ENCODE results near the gene ZFYVE9. TPM values are rescaled to one million over a fixed set of nuclear protein-coding genes. Genes with fewer than 3 reads are reported as not detected.
"Not testable (repeated sequence)": the region's sequence is repeated elsewhere in the genome, so short reads cannot be mapped to it uniquely, and the experiment has no call there.

The ZFYVE9 gene
- total RNA-seq: 35.8 TPM

GRCh38 chr1:52141513-52142219 lies at the start of gene ZFYVE9:
TSS of gene ZFYVE9 (plus strand) at chr1:52142089. CDS start at chr1:52233207, 91,118 bp downstream.
- intact Hi-C loops (cut with DNase I): no loop called here
- DNase-seq (ENCODE audit: low spot score): peak; percentile 85
- peak; percentile 93 for ATAC-seq

GRCh38 chr1:52094300-52094699 lies 47.6 kb upstream of the ZFYVE9 start:
- DNase-seq (ENCODE audit: low spot score); intact Hi-C loops (cut with DNase I); ATAC-seq: not testable (repeated sequence)

- intact Hi-C loops (cut with DNase I): no loop called here
- DNase-seq (ENCODE audit: low spot score) (no peak), ATAC-seq (no peak)
Measured at GRCh38 chr1:52096216-52096615, 45.7 kb upstream of the ZFYVE9 start.

GRCh38 chr1:52098139-52098871 lies 43.6 kb upstream of the ZFYVE9 start:
- no peak for DNase-seq (ENCODE audit: low spot score)
- no peak for ATAC-seq
- intact Hi-C loops (cut with DNase I): no loop called here

- DNase-seq (ENCODE audit: low spot score): no peak
- no peak for ATAC-seq
- intact Hi-C loops (cut with DNase I): no loop called here
Measured at GRCh38 chr1:52102336-52103013, 39.4 kb upstream of the ZFYVE9 start.

- intact Hi-C loops (cut with DNase I): no loop called here
- ATAC-seq: no peak
- DNase-seq (ENCODE audit: low spot score): no peak
Measured at GRCh38 chr1:52111492-52111891, 30.4 kb upstream of the ZFYVE9 start.

GRCh38 chr1:52112489-52112888 lies 29.4 kb upstream of the ZFYVE9 start:
- no peak for DNase-seq (ENCODE audit: low spot score)
- intact Hi-C loops (cut with DNase I): no loop called here
- no peak for ATAC-seq

GRCh38 chr1:52119301-52120079 lies 22.4 kb upstream of the ZFYVE9 start:
- DNase-seq (ENCODE audit: low spot score): no peak
- intact Hi-C loops (cut with DNase I): no loop called here
- no peak for ATAC-seq

- DNase-seq (ENCODE audit: low spot score): no peak
- ATAC-seq: no peak
- intact Hi-C loops (cut with DNase I): no loop called here
Measured at GRCh38 chr1:52122384-52122783, 19.5 kb upstream of the ZFYVE9 start.

GRCh38 chr1:52123622-52124021 lies 18.3 kb upstream of the ZFYVE9 start:
- DNase-seq (ENCODE audit: low spot score) (no peak), ATAC-seq (no peak)
- intact Hi-C loops (cut with DNase I): no loop called here

GRCh38 chr1:52125736-52126359 lies 16.0 kb upstream of the ZFYVE9 start:
- ATAC-seq (no peak), DNase-seq (ENCODE audit: low spot score) (no peak)
- intact Hi-C loops (cut with DNase I): no loop called here

GRCh38 chr1:52127181-52128180 lies 14.4 kb upstream of the ZFYVE9 start:
- intact Hi-C loops (cut with DNase I): no loop called here
- DNase-seq (ENCODE audit: low spot score) (no peak), ATAC-seq (peak; percentile 65)

- intact Hi-C loops (cut with DNase I): no loop called here
- DNase-seq (ENCODE audit: low spot score) (no peak), ATAC-seq (no peak)
Measured at GRCh38 chr1:52139817-52140540, 1.9 kb upstream of the ZFYVE9 start.

- intact Hi-C loops (cut with DNase I): no loop called here
- ATAC-seq (no peak), DNase-seq (ENCODE audit: low spot score) (no peak)
Measured at GRCh38 chr1:52140633-52141512, 1.0 kb upstream of the ZFYVE9 start.

GRCh38 chr1:52142220-52143183 lies 613 bp downstream of the ZFYVE9 start:
- intact Hi-C loops (cut with DNase I): no loop called here
- ATAC-seq: peak; percentile 78
- DNase-seq (ENCODE audit: low spot score): peak; percentile 63

Data from sciatic nerve (tissue), 2 donors.